NOMO-1 treated with dmso at 0.1 percent for 144 hours (cell line): ENCODE data around the gene CCDC197.

Experiments
- DNase-seq: peaks from one replicate; lab custom pipeline; 2025; ENCODE audit not compliant: unreplicated experiment; lab: John Stamatoyannopoulos, UW

Gene CCDC197

GRCh38 chr14:93960774-93961438 lies 36.2 kb upstream of the CCDC197 start:
- no peak for DNase-seq

GRCh38 chr14:93961620-93962019 lies 35.5 kb upstream of the CCDC197 start:
- no peak for DNase-seq

- peak; percentile 85 for DNase-seq
These were observed 34.1 kb upstream of the CCDC197 start for GRCh38 chr14:93962701-93963601.

GRCh38 chr14:93963692-93964091 lies 33.4 kb upstream of the CCDC197 start:
- no peak for DNase-seq

- DNase-seq, result no peak
These were observed 32.8 kb upstream of the CCDC197 start for GRCh38 chr14:93964281-93964680.

GRCh38 chr14:93964820-93965286 lies 32.2 kb upstream of the CCDC197 start:
- DNase-seq, result no peak

- no peak for DNase-seq
These were observed 31.7 kb upstream of the CCDC197 start for GRCh38 chr14:93965287-93965821.

- no peak for DNase-seq
These were observed 31.1 kb upstream of the CCDC197 start for GRCh38 chr14:93965946-93966474.

- peak; percentile 68 for DNase-seq
These were observed 29.4 kb upstream of the CCDC197 start for GRCh38 chr14:93967637-93968250.

GRCh38 chr14:93969082-93969828 lies 27.8 kb upstream of the CCDC197 start:
- DNase-seq, result no peak

- DNase-seq, result peak; percentile 42
These were observed 26.5 kb upstream of the CCDC197 start for GRCh38 chr14:93970585-93970964.

- peak; percentile 46 for DNase-seq
These were observed 26.0 kb upstream of the CCDC197 start for GRCh38 chr14:93970965-93971634.

- no peak for DNase-seq
These were observed 25.5 kb upstream of the CCDC197 start for GRCh38 chr14:93971635-93972027.

- DNase-seq, result no peak
These were observed 24.4 kb upstream of the CCDC197 start for GRCh38 chr14:93972618-93973205.

GRCh38 chr14:93973607-93974006 lies 23.5 kb upstream of the CCDC197 start:
- no peak for DNase-seq

- DNase-seq, result no peak
These were observed 22.8 kb upstream of the CCDC197 start for GRCh38 chr14:93974299-93974698.

- DNase-seq, result no peak
These were observed 22.3 kb upstream of the CCDC197 start for GRCh38 chr14:93974833-93975232.

- no peak for DNase-seq
These were observed 21.2 kb upstream of the CCDC197 start for GRCh38 chr14:93975791-93976476.

- DNase-seq, result no peak
These were observed 20.5 kb upstream of the CCDC197 start, which contains the start of gene ASB2 for GRCh38 chr14:93976477-93977057. ASB2 (minus strand) TSS chr14:93976570; CDS start chr14:93964539, 12,031 bp downstream.
